Measurements from ENCODE around the gene DDAH2. TPM values are rescaled to one million over a fixed set of nuclear protein-coding genes. Genes with fewer than 3 reads are reported as not detected.

DDAH2 gene
- total RNA-seq, 6 experiments from 2014 or later: 16.3 to 27.5 (median 19.1) TPM

DNA sequence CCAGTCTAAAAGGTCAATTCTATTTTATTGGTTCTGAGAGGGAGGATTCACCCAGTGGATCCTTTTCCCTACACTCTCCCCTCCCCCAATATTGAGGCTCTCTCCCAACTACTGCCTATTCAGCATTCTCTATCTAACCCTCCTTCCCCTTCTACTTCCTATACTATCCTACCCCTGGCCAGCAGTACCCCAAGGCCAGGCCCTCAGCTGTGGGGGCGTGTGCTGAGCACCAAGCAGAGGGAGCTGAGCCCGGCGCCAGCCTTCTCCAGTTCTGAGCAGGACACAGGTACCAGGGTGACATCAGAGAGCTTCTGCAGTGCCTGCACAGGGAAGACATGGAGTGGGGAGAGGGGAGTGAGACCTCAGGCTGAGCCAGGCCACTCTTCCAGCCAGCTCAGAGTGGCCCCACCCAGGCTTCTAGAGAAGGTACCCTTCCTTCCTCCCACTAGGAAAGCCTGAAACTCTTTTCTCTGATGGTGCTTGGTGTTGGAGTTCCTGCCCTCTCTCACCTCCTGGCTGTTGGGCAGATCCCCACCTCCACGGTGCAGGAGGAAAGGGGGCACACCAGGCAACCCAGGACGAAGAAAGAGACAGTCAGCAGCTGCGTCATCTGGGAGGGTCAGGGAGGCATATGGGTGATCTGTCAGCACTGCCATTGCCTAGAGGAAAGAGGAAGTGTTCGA lies 1.9 kb downstream of the DDAH2 start:
- intact Hi-C loops (cut with DNase I): no loop called here
- WGBS (ENCODE audit: insufficient coverage, low coverage, low lambda C conversion rate, missing lambda C conversion rate): 44% methylated on average over 5 of the region's 7 CpGs
- H3K4me1 ChIP-seq: peaks cover 0 to 9% (median 2%) of the 10 kb centered on the region in 4 donors
- peaks cover 0 to 20% (median 4%) of the 10 kb centered on the region in 4 donors for H3K36me3 ChIP-seq
- TF ChIP-seq, protein P1, sequence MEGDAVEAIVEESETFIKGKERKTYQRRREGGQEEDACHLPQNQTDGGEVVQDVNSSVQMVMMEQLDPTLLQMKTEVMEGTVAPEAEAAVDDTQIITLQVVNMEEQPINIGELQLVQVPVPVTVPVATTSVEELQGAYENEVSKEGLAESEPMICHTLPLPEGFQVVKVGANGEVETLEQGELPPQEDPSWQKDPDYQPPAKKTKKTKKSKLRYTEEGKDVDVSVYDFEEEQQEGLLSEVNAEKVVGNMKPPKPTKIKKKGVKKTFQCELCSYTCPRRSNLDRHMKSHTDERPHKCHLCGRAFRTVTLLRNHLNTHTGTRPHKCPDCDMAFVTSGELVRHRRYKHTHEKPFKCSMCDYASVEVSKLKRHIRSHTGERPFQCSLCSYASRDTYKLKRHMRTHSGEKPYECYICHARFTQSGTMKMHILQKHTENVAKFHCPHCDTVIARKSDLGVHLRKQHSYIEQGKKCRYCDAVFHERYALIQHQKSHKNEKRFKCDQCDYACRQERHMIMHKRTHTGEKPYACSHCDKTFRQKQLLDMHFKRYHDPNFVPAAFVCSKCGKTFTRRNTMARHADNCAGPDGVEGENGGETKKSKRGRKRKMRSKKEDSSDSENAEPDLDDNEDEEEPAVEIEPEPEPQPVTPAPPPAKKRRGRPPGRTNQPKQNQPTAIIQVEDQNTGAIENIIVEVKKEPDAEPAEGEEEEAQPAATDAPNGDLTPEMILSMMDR (IDR thresholded peaks at IDR 0.05): no peak
- no peak for TF ChIP-seq POLR2A (IDR thresholded peaks at IDR 0.05)
- peak in 2 of 4 donors; percentile 2 to 11 for ATAC-seq
- peak in 2 of 3 donors; percentile 38 to 50 for DNase-seq
- H3K27me3 ChIP-seq: no peaks in the 10 kb centered on the region
- no peak overlapping the region for H3K4me3 ChIP-seq
- peak overlapping the region; percentile 27 to 63 (median 53) for H3K27ac ChIP-seq
- no peaks in the 10 kb centered on the region for H3K9me3 ChIP-seq

DNA sequence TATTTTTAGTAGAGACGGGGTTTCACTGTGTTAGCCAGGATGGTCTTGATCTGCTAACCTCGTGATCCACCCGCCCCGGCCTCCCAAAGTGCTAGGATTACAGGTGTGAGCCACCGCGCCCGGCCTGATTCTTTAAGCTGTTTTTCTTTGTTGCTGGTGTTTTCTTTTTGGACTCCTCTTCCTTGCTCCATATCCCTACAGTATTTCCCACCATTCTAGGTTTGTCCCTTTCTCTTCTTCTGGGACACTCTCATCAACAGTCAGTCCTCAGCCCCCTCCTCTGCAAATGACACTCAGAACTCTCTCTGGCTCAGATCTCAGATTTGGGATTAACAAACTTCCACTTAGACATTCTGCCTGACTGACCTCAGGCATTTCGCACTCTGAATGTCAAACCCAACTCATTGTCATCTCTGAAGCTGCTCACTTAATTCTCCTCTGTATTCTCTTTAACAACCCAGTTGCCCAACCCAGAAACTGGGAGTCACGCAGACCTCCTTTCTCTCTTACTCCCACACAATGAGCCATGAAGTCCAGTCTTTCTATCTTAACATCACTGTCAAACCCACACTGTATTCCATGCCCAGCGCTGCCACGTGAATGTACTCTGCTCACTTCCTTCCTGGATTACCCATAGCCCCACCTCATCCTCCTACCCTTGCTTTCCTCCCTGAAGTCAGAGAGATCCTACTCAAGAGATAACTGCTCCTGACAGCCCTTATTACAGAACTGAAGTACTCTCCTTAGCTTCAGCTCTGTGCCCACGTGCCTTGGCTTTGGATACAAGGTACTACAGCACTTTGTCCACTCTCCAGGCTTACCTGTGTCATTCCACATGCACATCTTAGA lies 3.4 kb downstream of the DDAH2 start:
- Histone ChIP-seq H3K27me3 (no peaks in the 10 kb centered on the region), H3K9me3 (no peaks in the 10 kb centered on the region), H3K36me3 (peaks cover 0 to 7% (median 0%) of the 10 kb centered on the region in 4 donors), H3K4me3 (no peak overlapping the region), H3K4me1 (peaks cover 0 to 9% (median 2%) of the 10 kb centered on the region in 4 donors), H3K27ac (no peak overlapping the region)
- DNase-seq (no peak), ATAC-seq (no peak)
- TF ChIP-seq, protein P1 (IDR thresholded peaks at IDR 0.05): no peak
- no peak for TF ChIP-seq POLR2A (IDR thresholded peaks at IDR 0.05)
- intact Hi-C loops (cut with DNase I): no loop called here
- WGBS (ENCODE audit: insufficient coverage, low coverage, low lambda C conversion rate, missing lambda C conversion rate): 83% methylated on average over 7 of the region's 12 CpGs

GRCh38 chr6:31723980-31724691 lies 5.0 kb downstream of the DDAH2 start:
- WGBS (ENCODE audit: insufficient coverage, low coverage, low lambda C conversion rate, missing lambda C conversion rate): 100% methylated on average over 1 of the region's 25 CpGs
- Histone ChIP-seq H3K9me3 (no peaks in the 10 kb centered on the region), H3K27ac (no peak overlapping the region), H3K4me3 (no peak overlapping the region), H3K27me3 (no peaks in the 10 kb centered on the region), H3K36me3 (peaks cover 0 to 5% (median 0%) of the 10 kb centered on the region in 4 donors), H3K4me1 (peaks cover 0 to 5% (median 2%) of the 10 kb centered on the region in 4 donors)
- intact Hi-C loops (cut with DNase I): no loop called here
- DNase-seq: no peak
- no peak for TF ChIP-seq POLR2A (IDR thresholded peaks at IDR 0.05)
- TF ChIP-seq, protein P1 (IDR thresholded peaks at IDR 0.05): no peak
- no peak for ATAC-seq

DNA sequence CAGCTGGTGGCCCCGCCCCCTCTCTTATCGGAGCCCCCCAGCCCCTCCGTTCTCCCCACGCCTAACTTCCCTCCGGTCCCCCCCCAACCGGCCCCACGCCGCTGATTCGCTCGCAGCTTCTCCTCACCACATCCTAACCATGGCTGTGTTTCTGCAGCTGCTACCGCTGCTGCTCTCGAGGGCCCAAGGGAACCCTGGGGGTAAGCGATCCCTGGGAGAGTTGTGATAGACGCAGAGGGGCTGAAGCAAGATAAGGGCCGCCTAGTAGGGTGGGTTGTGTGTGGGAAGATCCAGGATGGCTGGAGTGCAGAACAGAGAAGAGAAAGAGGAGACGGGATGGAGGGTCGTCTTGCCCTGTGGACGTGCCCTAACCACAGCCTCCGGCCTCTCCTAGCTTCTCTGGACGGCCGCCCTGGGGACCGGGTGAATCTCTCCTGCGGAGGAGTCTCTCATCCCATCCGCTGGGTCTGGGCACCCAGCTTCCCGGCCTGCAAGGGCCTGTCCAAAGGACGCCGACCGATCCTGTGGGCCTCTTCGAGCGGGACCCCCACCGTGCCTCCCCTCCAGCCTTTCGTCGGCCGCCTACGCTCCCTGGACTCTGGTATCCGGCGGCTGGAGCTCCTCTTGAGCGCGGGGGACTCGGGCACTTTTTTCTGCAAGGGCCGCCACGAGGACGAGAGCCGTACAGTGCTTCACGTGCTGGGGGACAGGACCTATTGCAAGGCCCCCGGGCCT lies 5.7 kb downstream of the DDAH2 start, which contains the start of gene MPIG6B:
Gene MPIG6B, plus strand, starts transcription at position 129 of the 735 bp plus-strand sequence. Its CDS starts 11 bp downstream, at position 140.
- peaks cover 0 to 4% (median 0%) of the 10 kb centered on the region in 4 donors for H3K4me1 ChIP-seq
- intact Hi-C loops (cut with DNase I): no loop called here
- DNase-seq (peak in 1 of 3 donors; percentile 47), ATAC-seq (no peak)
- H3K27ac ChIP-seq: no peak within 1 kb of the TSS
- H3K4me3 ChIP-seq: no peak within 1 kb of the TSS
- H3K27me3 ChIP-seq: no peaks in the 10 kb centered on the region
- WGBS (ENCODE audit: insufficient coverage, low coverage, low lambda C conversion rate, missing lambda C conversion rate): 56% methylated on average over 15 of the region's 46 CpGs
- H3K9me3 ChIP-seq: no peaks in the 10 kb centered on the region
- peaks cover 0 to 5% (median 0%) of the 10 kb centered on the region in 4 donors for H3K36me3 ChIP-seq
- no peak for TF ChIP-seq POLR2A (IDR thresholded peaks at IDR 0.05)
- TF ChIP-seq, protein P1 (IDR thresholded peaks at IDR 0.05): no peak
